Fibroblast of lung (primary cell): Measurements from ENCODE around the gene SLC29A4.

Source experiments
- EZH2 ChIP-seq: IDR thresholded peaks from 2 replicates; pipeline ENCODE4 v1.5.1; 2012; ENCODE audit warnings: low read length, control low read depth, mild to moderate bottlenecking; ENCODE audit errors: missing control alignments
- TF ChIP-seq, protein P1 (sequence below), 2 donors: IDR thresholded peaks in 1 of 2; conservative IDR thresholded peaks in 1 of 2; 1 replicate in 1 of 2; 2 replicates in 1 of 2; pipeline ENCODE4 v1.5.1; 2011 to 2012; ENCODE audit warnings: low read length in 2 of 2, control low read depth in 1 of 2, inconsistent platforms in 1 of 2, low read depth in 1 of 2, mild to moderate bottlenecking in 1 of 2

DNA sequence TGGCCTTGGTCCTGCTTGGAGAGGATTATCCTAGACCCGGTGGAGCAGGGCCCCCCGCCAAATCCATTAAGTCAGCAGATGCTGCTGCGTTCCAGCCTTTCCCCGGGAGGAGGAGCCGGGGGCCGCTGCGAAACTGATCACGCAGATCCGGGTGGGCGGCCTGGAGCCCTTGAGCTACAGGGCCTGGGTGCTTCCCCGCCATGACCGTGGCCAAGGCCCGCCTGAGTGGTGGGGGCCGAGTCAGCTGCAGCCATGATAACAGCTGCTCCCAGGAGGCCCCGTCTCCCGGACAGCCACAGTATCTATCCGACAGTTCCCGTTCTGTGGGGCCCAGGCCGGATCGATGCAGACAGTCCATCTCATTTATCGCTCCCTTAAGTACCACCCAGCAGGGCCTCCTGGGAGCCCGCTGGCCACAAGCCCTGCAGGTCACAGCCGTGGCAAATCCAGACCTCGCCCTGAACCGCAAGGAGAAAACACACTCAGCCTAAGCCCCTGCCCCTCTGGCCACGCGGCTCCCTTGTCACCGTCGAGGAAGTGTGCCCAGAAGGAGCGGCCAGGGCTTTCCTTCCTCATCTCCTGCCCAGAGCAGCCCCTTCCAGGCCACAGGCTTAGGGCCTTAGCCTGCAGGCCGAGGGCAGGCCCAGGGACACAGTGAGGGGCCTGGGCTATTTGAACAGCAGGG, 34.4 kb upstream of the SLC29A4 start:
- TF ChIP-seq, protein P1, sequence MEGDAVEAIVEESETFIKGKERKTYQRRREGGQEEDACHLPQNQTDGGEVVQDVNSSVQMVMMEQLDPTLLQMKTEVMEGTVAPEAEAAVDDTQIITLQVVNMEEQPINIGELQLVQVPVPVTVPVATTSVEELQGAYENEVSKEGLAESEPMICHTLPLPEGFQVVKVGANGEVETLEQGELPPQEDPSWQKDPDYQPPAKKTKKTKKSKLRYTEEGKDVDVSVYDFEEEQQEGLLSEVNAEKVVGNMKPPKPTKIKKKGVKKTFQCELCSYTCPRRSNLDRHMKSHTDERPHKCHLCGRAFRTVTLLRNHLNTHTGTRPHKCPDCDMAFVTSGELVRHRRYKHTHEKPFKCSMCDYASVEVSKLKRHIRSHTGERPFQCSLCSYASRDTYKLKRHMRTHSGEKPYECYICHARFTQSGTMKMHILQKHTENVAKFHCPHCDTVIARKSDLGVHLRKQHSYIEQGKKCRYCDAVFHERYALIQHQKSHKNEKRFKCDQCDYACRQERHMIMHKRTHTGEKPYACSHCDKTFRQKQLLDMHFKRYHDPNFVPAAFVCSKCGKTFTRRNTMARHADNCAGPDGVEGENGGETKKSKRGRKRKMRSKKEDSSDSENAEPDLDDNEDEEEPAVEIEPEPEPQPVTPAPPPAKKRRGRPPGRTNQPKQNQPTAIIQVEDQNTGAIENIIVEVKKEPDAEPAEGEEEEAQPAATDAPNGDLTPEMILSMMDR (conservative IDR thresholded peaks at IDR 0.05 in 1 of 2, IDR thresholded peaks at IDR 0.05 in 1 of 2; ENCODE audit: low read depth in 1 of 2, low read length in 2 of 2): no peak
- no peak for TF ChIP-seq EZH2
